Vagina (tissue), 2 donors: ENCODE data around the gene AKR1C2. TPM values are rescaled to one million over a fixed set of nuclear protein-coding genes. Genes with fewer than 3 reads are reported as not detected.
"Not testable (repeated sequence)": the region's sequence is repeated elsewhere in the genome, so short reads cannot be mapped to it uniquely, and the experiment has no call there.

Experiments used
- DNase-seq, 2 donors: peaks; one replicate each; pipeline ENCODE4 v3.0.0-alpha.2; 2017; ENCODE audit errors: extremely low spot score in 2 of 2
- H3K27ac ChIP-seq: fragments of 200-600 bp; sonication (generic); one replicate; pipeline ENCODE4 v1.5.1; 2019
- H3K27me3 ChIP-seq: fragments of 200-600 bp; sonication (generic); one replicate; pipeline ENCODE4 v1.5.1; 2019
- H3K36me3 ChIP-seq, 2 donors: fragments of 200-600 bp; sonication (generic); one replicate each; pipeline ENCODE4 v1.5.1; 2017 to 2019
- H3K4me1 ChIP-seq: fragments of 200-600 bp; sonication (generic); one replicate; pipeline ENCODE4 v1.5.1; 2019
- H3K4me3 ChIP-seq, 2 donors: fragments of 200-600 bp; sonication (generic); 1 replicate in 1 of 2; 2 replicates in 1 of 2; pipeline ENCODE4 v1.5.1; 2016 to 2019
- H3K9me3 ChIP-seq: fragments of 200-600 bp; sonication (generic); one replicate; pipeline ENCODE4 v1.5.1; 2019
- CTCF ChIP-seq, 3 experiments: fragments of 450-650 bp in 2 of 3; fragments of 200-600 bp in 1 of 3; sonication (generic) in 1 of 3; IDR thresholded peaks; one replicate each; pipeline ENCODE4 v1.5.1; 2017 to 2019; ENCODE audit warnings: antibody characterized with exemption in 3 of 3, mild to moderate bottlenecking in 2 of 3, moderate library complexity in 2 of 3
- POLR2A ChIP-seq, 2 donors: fragments of 450-650 bp; IDR thresholded peaks; one replicate each; pipeline ENCODE4 v1.6.1; 2017; ENCODE audit warnings: antibody characterized with exemption in 2 of 2, mild to moderate bottlenecking in 2 of 2, moderate library complexity in 2 of 2
- POLR2AphosphoS5 ChIP-seq, 2 donors: sonication (generic); formaldehyde crosslinking; IDR thresholded peaks; one replicate each; pipeline ENCODE4 v1.9.0; 2017; ENCODE audit warnings: antibody characterized with exemption in 2 of 2, mild to moderate bottlenecking in 2 of 2, low read depth in 1 of 2; ENCODE audit not compliant: insufficient read depth in 1 of 2
- intact Hi-C: fragments of 100-400 bp; cut with DNase I; formaldehyde crosslinking; loops from one replicate; pipeline ENCODE4 v1.15.1; 2023
- total RNA-seq: library from RNA; depleted of rRNA; stranded (reverse); fragments of >200 nt; gene quantifications from one replicate; pipeline ENCODE4 v1.2.3, GENCODE V29; 2016

Gene AKR1C2
- total RNA-seq = 104 TPM

- Histone ChIP-seq H3K4me1 (peaks cover 18% of the 10 kb centered on the region), H3K4me3 (peak within 1 kb of the TSS; percentile 7 to 24)
- peak in 1 of 2 donors; percentile 30 for TF ChIP-seq POLR2AphosphoS5 (IDR thresholded peaks at IDR 0.05; ENCODE audit: insufficient read depth in 1 of 2, low read depth in 1 of 2)
- intact Hi-C loops, H3K27me3 ChIP-seq, H3K27ac ChIP-seq, H3K36me3 ChIP-seq, H3K9me3 ChIP-seq, DNase-seq: not testable (repeated sequence)
These were observed at the start of gene AKR1C2 for GRCh38 chr10:5003127-5004029. Gene AKR1C2 (minus strand): TSS chr10:5003857. CDS start chr10:5003835, 22 bp downstream.

GRCh38 chr10:5052951-5053500, 49.4 kb upstream of the AKR1C2 start:
- H3K36me3 ChIP-seq, DNase-seq, intact Hi-C loops, H3K4me3 ChIP-seq, H3K9me3 ChIP-seq, H3K4me1 ChIP-seq, H3K27ac ChIP-seq, H3K27me3 ChIP-seq: not testable (repeated sequence)

GRCh38 chr10:5047912-5048628, 44.4 kb upstream of the AKR1C2 start:
- Histone ChIP-seq H3K27ac (no peak overlapping the region), H3K4me3 (no peak overlapping the region), H3K27me3 (no peaks in the 10 kb centered on the region), H3K9me3 (no peaks in the 10 kb centered on the region), H3K36me3 (no peaks in the 10 kb centered on the region), H3K4me1 (peaks cover 4% of the 10 kb centered on the region)
- no peak for DNase-seq
- intact Hi-C loops = no loop called here
- TF ChIP-seq CTCF (IDR thresholded peaks at IDR 0.05) (no peak), POLR2A (IDR thresholded peaks at IDR 0.05) (no peak), POLR2AphosphoS5 (IDR thresholded peaks at IDR 0.05; ENCODE audit: insufficient read depth in 1 of 2, low read depth in 1 of 2) (no peak)

- H3K4me3 ChIP-seq, intact Hi-C loops: not testable (repeated sequence)
These were observed 43.4 kb upstream of the AKR1C2 start for GRCh38 chr10:5047055-5047454.

GRCh38 chr10:5046410-5046809, 42.8 kb upstream of the AKR1C2 start:
- TF ChIP-seq CTCF (IDR thresholded peaks at IDR 0.05) (no peak), POLR2A (IDR thresholded peaks at IDR 0.05) (no peak)
- H3K27me3 ChIP-seq = no peaks in the 10 kb centered on the region

More at GRCh38 chr10:5047055-5047454, 43.4 kb upstream of the AKR1C2 start:
- H3K4me1 ChIP-seq, H3K27ac ChIP-seq, DNase-seq, H3K9me3 ChIP-seq, H3K36me3 ChIP-seq, H3K27me3 ChIP-seq: not testable (repeated sequence)

GRCh38 chr10:5045095-5045494, 41.4 kb upstream of the AKR1C2 start:
- H3K9me3 ChIP-seq = no peaks in the 10 kb centered on the region
- H3K4me1 ChIP-seq = peaks cover 21% of the 10 kb centered on the region
- no peak overlapping the region for H3K4me3 ChIP-seq
- no peaks in the 10 kb centered on the region for H3K27me3 ChIP-seq
- no peak for DNase-seq
- TF ChIP-seq POLR2AphosphoS5 (IDR thresholded peaks at IDR 0.05; ENCODE audit: insufficient read depth in 1 of 2, low read depth in 1 of 2) (no peak), CTCF (IDR thresholded peaks at IDR 0.05) (no peak), POLR2A (IDR thresholded peaks at IDR 0.05) (no peak)
- intact Hi-C loops = no loop called here
- H3K36me3 ChIP-seq = no peaks in the 10 kb centered on the region
- H3K27ac ChIP-seq = no peak overlapping the region

More at GRCh38 chr10:5046410-5046809, 42.8 kb upstream of the AKR1C2 start:
- no peaks in the 10 kb centered on the region for H3K9me3 ChIP-seq
- H3K27ac ChIP-seq = no peak overlapping the region
- H3K4me1 ChIP-seq = peaks cover 12% of the 10 kb centered on the region
- H3K36me3 ChIP-seq = no peaks in the 10 kb centered on the region
- H3K4me3 ChIP-seq = no peak overlapping the region
- intact Hi-C loops = no loop called here
- no peak for DNase-seq
